SK-N-MC (cell line): ENCODE results near the gene DHRS4L2.
"Not testable (repeated sequence)": the region's sequence is repeated elsewhere in the genome, so short reads cannot be mapped to it uniquely, and the experiment has no call there.

Source experiments
- EZH2 ChIP-seq: fragments of 200-600 bp; sonication (generic); IDR thresholded peaks from one replicate; pipeline ENCODE4 v1.6.1; 2017; ENCODE audit warnings: antibody characterized with exemption
- POLR2AphosphoS5 ChIP-seq: IDR thresholded peaks from 2 replicates; pipeline ENCODE4 v1.6.1; 2012; ENCODE audit warnings: mild to moderate bottlenecking, low read depth, low read length, borderline replicate concordance

DNA sequence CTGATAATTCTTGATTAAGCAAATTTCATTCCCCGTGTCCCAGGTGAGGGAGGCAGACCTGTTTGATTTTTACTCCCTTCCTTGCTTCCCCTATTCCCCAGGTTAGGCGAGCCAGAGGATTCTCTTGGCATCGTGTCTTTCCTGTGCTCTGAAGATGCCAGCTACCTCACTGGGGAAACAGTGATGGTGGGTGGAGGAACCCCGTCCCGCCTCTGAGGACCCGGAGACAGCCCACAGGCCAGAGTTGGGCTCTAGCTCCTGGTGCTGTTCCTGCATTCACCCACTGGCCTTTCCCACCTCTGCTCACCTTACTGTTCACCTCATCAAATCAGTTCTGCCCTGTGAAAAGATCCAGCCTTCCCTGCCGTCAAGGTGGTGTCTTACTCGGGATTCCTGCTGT, 62.0 kb downstream of the DHRS4L2 start:
- not testable (repeated sequence) for TF ChIP-seq EZH2, POLR2AphosphoS5
